CD14-positive monocyte (primary cell): Measurements from ENCODE around the gene TOM1L2. TPM values are rescaled to one million over a fixed set of nuclear protein-coding genes. Genes with fewer than 3 reads are reported as not detected.
A peak's percentile ranks its signal among the peaks of the same experiment; 100 is the strongest.

Experiments
- DNase-seq, 3 donors: peaks; one replicate each; pipeline ENCODE4 v3.0.0-alpha.2; 2011 to 2022
- H2AFZ ChIP-seq: 2 replicates; pipeline ENCODE4 v1.6.0; 2012; ENCODE audit warnings: mild to moderate bottlenecking, low read depth, low read length, inconsistent platforms; ENCODE audit not compliant: insufficient read depth, poor library complexity, severe bottlenecking
- H3K27ac ChIP-seq, 2 donors: 1 replicate in 1 of 2; 2 replicates in 1 of 2; pipeline ENCODE4 v1.5.1; 2012 to 2013; ENCODE audit warnings: low read length in 2 of 2, control low read depth in 1 of 2, inconsistent platforms in 1 of 2, low read depth in 1 of 2, mild to moderate bottlenecking in 1 of 2
- H3K27me3 ChIP-seq, 2 donors: one replicate each; pipeline versions ENCODE4 v1.6.0 to v1.6.1; 2011 to 2013; ENCODE audit warnings: low read length in 2 of 2; ENCODE audit not compliant: control insufficient read depth in 2 of 2, insufficient read depth in 2 of 2
- H3K36me3 ChIP-seq, 2 donors: replicated peaks in 1 of 2; 1 replicate in 1 of 2; 2 replicates in 1 of 2; pipeline versions ENCODE4 v1.5.1 to v1.6.1; 2012 to 2013; ENCODE audit warnings: low read length in 2 of 2, control low read depth in 1 of 2, inconsistent platforms in 1 of 2, mild to moderate bottlenecking in 1 of 2; ENCODE audit not compliant: insufficient read depth in 2 of 2, control insufficient read depth in 1 of 2
- H3K4me1 ChIP-seq, 2 donors: 1 replicate in 1 of 2; 2 replicates in 1 of 2; pipeline versions ENCODE4 v1.5.1 to v1.6.1; 2012 to 2013; ENCODE audit warnings: low read length in 2 of 2, control low read depth in 1 of 2, inconsistent platforms in 1 of 2, mild to moderate bottlenecking in 1 of 2, moderate library complexity in 1 of 2; ENCODE audit not compliant: insufficient read depth in 2 of 2, control insufficient read depth in 1 of 2
- H3K4me2 ChIP-seq: replicated peaks from 2 replicates; pipeline ENCODE3; 2012; ENCODE audit warnings: low read length, moderate library complexity, mild to moderate bottlenecking; ENCODE audit not compliant: poor library complexity, severe bottlenecking; ENCODE audit errors: extremely low read depth
- H3K4me3 ChIP-seq, 3 experiments: fragments of 200-600 bp in 1 of 3; sonication (generic) in 1 of 3; replicated peaks in 1 of 3; 1 replicate in 2 of 3; 2 replicates in 1 of 3; pipeline ENCODE4 v1.5.1; 2011 to 2013; ENCODE audit warnings: low read length in 3 of 3, mild to moderate bottlenecking in 3 of 3, control low read depth in 2 of 3, low read depth in 2 of 3, inconsistent platforms in 1 of 3, moderate library complexity in 1 of 3
- H3K79me2 ChIP-seq: 2 replicates; pipeline ENCODE4 v1.6.0; 2012; ENCODE audit warnings: mild to moderate bottlenecking, control low read depth, inconsistent platforms, low read length, moderate library complexity; ENCODE audit not compliant: insufficient read depth
- H3K9ac ChIP-seq: 2 replicates; pipeline ENCODE4 v1.6.0; 2017; ENCODE audit warnings: low read length, mild to moderate bottlenecking; ENCODE audit not compliant: insufficient read depth, poor library complexity, severe bottlenecking
- H3K9me3 ChIP-seq, 2 donors: replicated peaks in 1 of 2; 1 replicate in 1 of 2; 2 replicates in 1 of 2; pipeline versions ENCODE4 v1.5.1 to v1.6.1; 2012 to 2013; ENCODE audit warnings: low read length in 2 of 2, control low read depth in 1 of 2; ENCODE audit not compliant: control insufficient read depth in 1 of 2, insufficient read depth in 1 of 2
- H4K20me1 ChIP-seq: 2 replicates; pipeline ENCODE4 v1.6.0; 2012; ENCODE audit warnings: mild to moderate bottlenecking, low read length, control low read depth, moderate library complexity; ENCODE audit not compliant: insufficient read depth
- H3K27ac Mint-ChIP-seq, 7 donors: one replicate each; pipeline ENCODE4 v1.8.0; 2020; ENCODE audit warnings: mild to moderate bottlenecking in 7 of 7, mixed read lengths in 7 of 7, moderate library complexity in 6 of 7, inconsistent platforms in 2 of 7
- H3K27me3 Mint-ChIP-seq, 3 donors: one replicate each; pipeline ENCODE4 v1.8.0; 2021 to 2022; ENCODE audit warnings: low read depth in 3 of 3, mild to moderate bottlenecking in 3 of 3, mixed read lengths in 3 of 3, moderate library complexity in 3 of 3, inconsistent platforms in 1 of 3
- H3K36me3 Mint-ChIP-seq, 2 donors: one replicate each; pipeline ENCODE4 v1.8.0; 2020; ENCODE audit warnings: mixed read lengths in 2 of 2, inconsistent platforms in 1 of 2, mild to moderate bottlenecking in 1 of 2
- H3K4me1 Mint-ChIP-seq: one replicate; pipeline ENCODE4 v1.8.0; 2020; ENCODE audit warnings: mild to moderate bottlenecking, mixed read lengths
- H3K4me3 Mint-ChIP-seq, 2 donors: one replicate each; pipeline ENCODE4 v1.8.0; 2020; ENCODE audit warnings: mild to moderate bottlenecking in 2 of 2, mixed read lengths in 2 of 2, moderate library complexity in 1 of 2
- H3K9me3 Mint-ChIP-seq, 7 donors: one replicate each; pipeline ENCODE4 v1.8.0; 2020 to 2022; ENCODE audit warnings: mixed read lengths in 7 of 7, mild to moderate bottlenecking in 6 of 7, moderate library complexity in 6 of 7, inconsistent platforms in 2 of 7
- CTCF ChIP-seq: fragments of 200-600 bp; IDR thresholded peaks from one replicate; pipeline ENCODE4 v1.8.0; 2022; ENCODE audit warnings: antibody characterized with exemption, mild to moderate bottlenecking
- WGBS: methylation state at CpG from one replicate; pipeline ENCODE4 v1.1.5; 2013; ENCODE audit warnings: missing lambda C conversion rate; ENCODE audit not compliant: insufficient coverage; 5-methylcytosine and 5-hydroxymethylcytosine counted together
- intact Hi-C, 2 donors: fragments of 100-400 bp; cut with micrococcal nuclease; formaldehyde crosslinking; loops; one replicate each; pipeline versions ENCODE4 v1.15.0 to v1.15.1; 2023
- polyA plus RNA-seq, 3 donors: library from polyadenylated mRNA; depleted of rRNA in 1 of 3; unstranded in 2 of 3; stranded (reverse) in 1 of 3; fragments of 300-500 nt in 2 of 3; fragments of >200 nt in 1 of 3; fragmentation: Illumina TruSeq in 2 of 3; gene quantifications; 1 replicate in 2 of 3; 2 replicates in 1 of 3; pipeline ENCODE4 v1.2.3, GENCODE V29; 2012 to 2021

Gene TOM1L2
- polyA plus RNA-seq, 3 donors: 1.7 to 28.2 (median 2.8) TPM

- Histone ChIP-seq H2AFZ (peak overlapping the region; percentile 19), H3K79me2 (no peaks in the 10 kb centered on the region), H3K4me2 (peak overlapping the region; percentile 41), H3K27me3 (no peaks in the 10 kb centered on the region), H3K27ac (peak overlapping the region; percentile 26 to 51), H3K4me1 (peaks cover 61 to 63% of the 10 kb centered on the region in 2 donors), H3K4me3 (peak overlapping the region in 1 of 3 experiments; percentile 23), H3K9ac (peak overlapping the region; percentile 27), H3K9me3 (no peaks in the 10 kb centered on the region), H3K36me3 (no peaks in the 10 kb centered on the region), H4K20me1 (no peaks in the 10 kb centered on the region)
- Mint-ChIP-seq H3K4me1 (peaks cover 56% of the 10 kb centered on the region), H3K36me3 (peaks cover 3 to 5% of the 10 kb centered on the region in 2 donors), H3K4me3 (peak overlapping the region; percentile 1 to 61), H3K27ac (peak overlapping the region; percentile 79 to 96 (median 91)), H3K9me3 (peaks cover 0 to 3% (median 0%) of the 10 kb centered on the region in 7 donors), H3K27me3 (peaks cover 0 to 3% (median 0%) of the 10 kb centered on the region in 3 donors)
- 81% methylated on average over 14 of the region's 14 CpGs for WGBS
- peak; percentile 30 to 62 (median 62) for DNase-seq
- no peak for TF ChIP-seq CTCF
- intact Hi-C loops: no loop called here
Measured at GRCh38 chr17:17978481-17979424, 6.6 kb upstream of the TOM1L2 start.

- Mint-ChIP-seq H3K9me3 (peaks cover 0 to 1% (median 0%) of the 10 kb centered on the region in 7 donors), H3K4me1 (peaks cover 65% of the 10 kb centered on the region), H3K27ac (peak overlapping the region in 6 of 7 donors; percentile 9 to 84 (median 44)), H3K27me3 (peaks cover 0 to 1% (median 0%) of the 10 kb centered on the region in 3 donors), H3K4me3 (no peak overlapping the region), H3K36me3 (peaks cover 3 to 5% of the 10 kb centered on the region in 2 donors)
- DNase-seq: peak in 1 of 3 donors; percentile 40
- Histone ChIP-seq H3K4me1 (peaks cover 70 to 74% of the 10 kb centered on the region in 2 donors), H3K79me2 (peaks cover 1% of the 10 kb centered on the region), H3K4me3 (no peak overlapping the region), H3K27ac (peak overlapping the region in 1 of 2 donors; percentile 34), H3K9me3 (no peaks in the 10 kb centered on the region), H3K9ac (no peak overlapping the region), H3K36me3 (no peaks in the 10 kb centered on the region), H4K20me1 (no peaks in the 10 kb centered on the region), H2AFZ (no peak overlapping the region), H3K4me2 (no peak overlapping the region), H3K27me3 (no peaks in the 10 kb centered on the region)
- WGBS: 93% methylated on average over 7 of the region's 10 CpGs
- intact Hi-C loops: no loop called here
- no peak for TF ChIP-seq CTCF
Measured at GRCh38 chr17:17976931-17977570, 4.9 kb upstream of the TOM1L2 start.
